Neuronal stem cell (in vitro differentiated cells): ENCODE data around the gene PIBF1.
"Not testable (repeated sequence)": the region's sequence is repeated elsewhere in the genome, so short reads cannot be mapped to it uniquely, and the experiment has no call there.

Source experiments
- DNase-seq: peaks from one replicate; pipeline ENCODE4 v3.0.0-alpha.2; 2013; ENCODE audit warnings: low spot score
- H2AFZ ChIP-seq: one replicate; pipeline ENCODE4 v1.6.1; 2013; ENCODE audit warnings: mild to moderate bottlenecking, low read length, inconsistent platforms
- H2AK5ac ChIP-seq: 2 replicates; pipeline ENCODE4 v1.6.1; 2013; ENCODE audit warnings: low read depth, mild to moderate bottlenecking, inconsistent platforms, low read length, moderate library complexity, mixed read lengths
- H2BK120ac ChIP-seq: 2 replicates; pipeline ENCODE4 v1.6.1; 2013; ENCODE audit warnings: low read depth, mild to moderate bottlenecking, inconsistent platforms, low read length, moderate library complexity, mixed read lengths
- H2BK12ac ChIP-seq: one replicate; pipeline ENCODE4 v1.6.1; 2013; ENCODE audit warnings: low read length, inconsistent platforms
- H2BK15ac ChIP-seq: 2 replicates; pipeline ENCODE4 v1.6.1; 2013; ENCODE audit warnings: mild to moderate bottlenecking, low read length, inconsistent platforms, mixed read lengths
- H2BK5ac ChIP-seq: one replicate; pipeline ENCODE4 v1.6.1; 2013; ENCODE audit warnings: inconsistent platforms, mild to moderate bottlenecking, low read length, moderate library complexity
- H3K14ac ChIP-seq: one replicate; pipeline ENCODE4 v1.6.1; 2013; ENCODE audit warnings: low read length, inconsistent platforms
- H3K18ac ChIP-seq: 2 replicates; pipeline ENCODE4 v1.6.1; 2013; ENCODE audit warnings: low read length, inconsistent platforms
- H3K23ac ChIP-seq: 2 replicates; pipeline ENCODE4 v1.6.1; 2013; ENCODE audit warnings: low read depth, mild to moderate bottlenecking, mixed read lengths, low read length, inconsistent platforms; ENCODE audit not compliant: poor library complexity
- H3K27ac ChIP-seq: replicated peaks from 3 replicates; pipeline ENCODE4 v1.5.1; 2013; ENCODE audit warnings: low read length, inconsistent platforms
- H3K27me3 ChIP-seq, 3 experiments: 2 replicates each; pipeline ENCODE4 v1.6.1; 2013; ENCODE audit warnings: low read length in 3 of 3, mild to moderate bottlenecking in 2 of 3, inconsistent platforms in 1 of 3, low read depth in 1 of 3, mixed read lengths in 1 of 3, moderate library complexity in 1 of 3; ENCODE audit not compliant: control insufficient read depth in 3 of 3, insufficient read depth in 3 of 3
- H3K36me3 ChIP-seq, 2 donors: replicated peaks in 1 of 2; 2 replicates each; pipeline ENCODE4 v1.6.1; 2013; ENCODE audit warnings: low read length in 2 of 2; ENCODE audit not compliant: control insufficient read depth in 2 of 2, insufficient read depth in 2 of 2
- H3K4ac ChIP-seq: 2 replicates; pipeline ENCODE4 v1.6.1; 2013; ENCODE audit warnings: inconsistent platforms, mild to moderate bottlenecking, low read length, moderate library complexity
- H3K4me1 ChIP-seq, 2 donors: 1 replicate in 1 of 2; 2 replicates in 1 of 2; pipeline ENCODE4 v1.6.1; 2013; ENCODE audit warnings: low read length in 2 of 2, low read depth in 1 of 2; ENCODE audit not compliant: control insufficient read depth in 2 of 2, insufficient read depth in 1 of 2
- H3K4me2 ChIP-seq: one replicate; pipeline ENCODE4 v1.6.1; 2013; ENCODE audit warnings: mild to moderate bottlenecking, low read length, inconsistent platforms; ENCODE audit not compliant: insufficient read depth, poor library complexity, severe bottlenecking
- H3K4me3 ChIP-seq, 2 donors: 2 replicates each; pipeline ENCODE4 v1.5.1; 2013; ENCODE audit warnings: low read length in 2 of 2, mild to moderate bottlenecking in 2 of 2, inconsistent platforms in 1 of 2, moderate library complexity in 1 of 2
- H3K79me1 ChIP-seq: one replicate; pipeline ENCODE4 v1.6.1; 2013; ENCODE audit warnings: low read depth, mild to moderate bottlenecking, inconsistent platforms, low read length, moderate library complexity
- H3K9ac ChIP-seq: one replicate; pipeline ENCODE4 v1.6.1; 2013; ENCODE audit warnings: mild to moderate bottlenecking, low read depth, low read length, inconsistent platforms; ENCODE audit not compliant: poor library complexity
- H3K9me3 ChIP-seq, 2 donors: replicated peaks in 1 of 2; 2 replicates each; pipeline versions ENCODE3 to v1.6.1; 2013; ENCODE audit warnings: low read length in 2 of 2, mild to moderate bottlenecking in 2 of 2, inconsistent platforms in 1 of 2, low read depth in 1 of 2, mixed read lengths in 1 of 2, moderate library complexity in 1 of 2; ENCODE audit not compliant: control insufficient read depth in 2 of 2, insufficient read depth in 1 of 2
- H4K8ac ChIP-seq: one replicate; pipeline ENCODE4 v1.6.1; 2013; ENCODE audit warnings: low read depth, mild to moderate bottlenecking, inconsistent platforms, low read length, moderate library complexity
- H4K91ac ChIP-seq: one replicate; pipeline ENCODE4 v1.6.1; 2013; ENCODE audit warnings: low read length, low read depth, mild to moderate bottlenecking, inconsistent platforms; ENCODE audit not compliant: poor library complexity
- WGBS, 2 donors: extraction: QIAGEN DNeasy Blood & Tissue Kit; methylation state at CpG; one replicate each; pipeline ENCODE4 v1.1.7; 2013; ENCODE audit warnings: missing lambda C conversion rate in 2 of 2, mixed read lengths in 1 of 2; ENCODE audit not compliant: insufficient read length in 2 of 2, insufficient replicate concordance in 1 of 2; ENCODE audit errors: extremely low coverage in 2 of 2; 5-methylcytosine and 5-hydroxymethylcytosine counted together

PIBF1 gene

DNA sequence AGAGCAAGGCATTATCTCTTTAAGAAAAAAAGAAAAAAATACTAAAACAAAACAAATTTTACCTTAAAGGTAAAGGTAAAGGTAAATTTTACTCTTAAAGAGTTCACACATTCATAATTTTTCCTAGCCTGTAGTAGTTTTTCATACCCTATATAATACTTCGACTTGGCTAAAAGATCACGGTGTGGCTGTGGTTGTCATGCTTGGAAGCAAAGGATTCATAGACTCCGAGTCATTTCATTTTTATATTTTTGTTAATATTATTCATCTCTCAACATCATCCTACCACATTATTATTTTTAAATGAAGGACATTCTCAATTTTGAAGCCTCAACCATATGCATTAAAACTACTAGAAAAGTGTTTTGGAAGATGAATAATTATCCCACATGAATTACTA is 52.7 kb downstream of the PIBF1 start:
- Histone ChIP-seq H3K4me3 (no peak overlapping the region), H3K27ac (no peak overlapping the region)
- DNase-seq, result no peak

DNA sequence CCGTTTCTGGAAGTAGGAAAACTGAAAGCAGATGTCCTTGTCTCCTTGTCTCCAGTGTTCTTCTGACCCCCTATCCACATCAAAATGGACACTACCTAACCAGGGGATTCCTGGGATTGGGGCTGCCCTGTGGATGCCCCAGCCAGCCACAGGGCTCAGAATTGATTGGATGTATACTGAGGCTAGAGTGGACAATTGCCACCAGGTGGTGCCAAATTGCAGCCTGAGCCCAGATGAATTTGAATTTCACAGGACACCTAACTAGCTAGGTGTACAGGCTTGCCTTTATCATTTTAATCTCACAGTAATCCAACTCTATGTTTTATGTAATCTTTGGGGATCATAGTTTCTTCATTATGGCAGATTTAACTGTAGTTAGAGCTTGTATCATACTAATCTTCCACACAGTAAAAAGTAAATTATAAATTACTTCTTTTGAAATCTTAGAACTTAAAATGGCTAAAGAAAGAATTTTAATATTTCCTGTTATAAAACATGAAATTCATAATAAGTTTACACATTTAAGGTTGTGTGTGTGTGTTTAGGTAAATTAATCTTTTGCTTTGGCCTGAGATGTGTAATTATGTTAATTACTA is 58.0 kb downstream of the PIBF1 start:
- no peak overlapping the region for H4K91ac ChIP-seq
- no peak overlapping the region for H3K23ac ChIP-seq
- no peak overlapping the region for H2BK120ac ChIP-seq
- H3K4me1 ChIP-seq, result no peaks in the 10 kb centered on the region
- H3K9ac ChIP-seq, result no peak overlapping the region
- no peak overlapping the region for H3K4me2 ChIP-seq
- no CpG with 5 or more reads among the region's 1 CpG for WGBS, 2 donors
- peak; percentile 11 for DNase-seq
- no peak overlapping the region for H3K14ac ChIP-seq
- H2BK5ac ChIP-seq, result no peak overlapping the region
- no peaks in the 10 kb centered on the region for H3K27me3 ChIP-seq
- H4K8ac ChIP-seq, result no peak overlapping the region
- H3K36me3 ChIP-seq, result peaks cover 0 to 68% of the 10 kb centered on the region in 2 donors
- no peak overlapping the region for H3K27ac ChIP-seq
- no peak overlapping the region for H3K18ac ChIP-seq
- no peak overlapping the region for H3K4ac ChIP-seq
- no peaks in the 10 kb centered on the region for H3K79me1 ChIP-seq
- H2AFZ ChIP-seq, result no peak overlapping the region
- no peak overlapping the region for H2AK5ac ChIP-seq
- no peaks in the 10 kb centered on the region for H3K9me3 ChIP-seq
- H3K4me3 ChIP-seq, result no peak overlapping the region
- no peak overlapping the region for H2BK12ac ChIP-seq
- no peak overlapping the region for H2BK15ac ChIP-seq

More for the DNA sequence above, 52.7 kb downstream of the PIBF1 start:
- H2AK5ac ChIP-seq, result no peak overlapping the region
- H3K4me2 ChIP-seq, result no peak overlapping the region
- H2BK120ac ChIP-seq, result no peak overlapping the region
- H4K91ac ChIP-seq, result no peak overlapping the region
- no peak overlapping the region for H2BK5ac ChIP-seq
- H2BK15ac ChIP-seq, result no peak overlapping the region
- H3K27me3 ChIP-seq, result no peaks in the 10 kb centered on the region
- H2AFZ ChIP-seq, result no peak overlapping the region
- H3K23ac ChIP-seq, result no peak overlapping the region
- peaks cover 0 to 3% of the 10 kb centered on the region in 2 donors for H3K9me3 ChIP-seq
- no peak overlapping the region for H3K9ac ChIP-seq
- peaks cover 0 to 61% of the 10 kb centered on the region in 2 donors for H3K36me3 ChIP-seq
- no peak overlapping the region for H4K8ac ChIP-seq
- H3K14ac ChIP-seq, result no peak overlapping the region
- no peak overlapping the region for H3K4ac ChIP-seq
- no peak overlapping the region for H3K18ac ChIP-seq
- H2BK12ac ChIP-seq, result no peak overlapping the region
- WGBS, 2 donors, result no CpG with 5 or more reads among the region's 3 CpGs
- no peaks in the 10 kb centered on the region for H3K4me1 ChIP-seq
- H3K79me1 ChIP-seq, result no peaks in the 10 kb centered on the region

DNA sequence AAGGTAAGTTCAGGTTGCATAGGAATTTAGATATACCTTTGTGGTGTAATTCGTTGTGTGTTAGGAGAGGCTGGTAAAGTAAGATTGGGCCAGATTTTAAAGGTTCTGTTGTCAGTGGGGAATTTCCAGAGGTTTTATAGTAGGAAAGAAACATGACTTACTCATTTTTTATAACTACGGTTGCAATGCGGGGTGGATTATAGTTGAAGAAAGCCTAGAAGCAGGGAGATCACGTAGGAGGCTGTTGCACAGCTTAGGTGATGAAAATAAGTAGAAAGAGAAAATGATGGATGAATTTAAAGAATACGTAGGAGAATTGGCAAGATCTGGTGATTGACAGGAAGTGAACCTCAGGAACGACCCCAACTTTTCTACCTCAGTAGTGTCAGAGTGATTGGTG is 61.1 kb downstream of the PIBF1 start:
- Histone ChIP-seq H3K14ac (no peak overlapping the region), H3K4me3 (no peak overlapping the region), H3K79me1 (no peaks in the 10 kb centered on the region), H2BK120ac (no peak overlapping the region), H3K4me2 (no peak overlapping the region), H3K4me1 (no peaks in the 10 kb centered on the region), H3K36me3 (peaks cover 2 to 65% of the 10 kb centered on the region in 2 donors), H4K91ac (no peak overlapping the region), H3K27me3 (no peaks in the 10 kb centered on the region), H2BK12ac (no peak overlapping the region), H4K8ac (no peak overlapping the region), H3K18ac (no peak overlapping the region), H2BK5ac (no peak overlapping the region), H3K4ac (no peak overlapping the region), H3K23ac (no peak overlapping the region), H3K27ac (no peak overlapping the region), H2AFZ (no peak overlapping the region), H2BK15ac (no peak overlapping the region), H3K9me3 (no peaks in the 10 kb centered on the region), H2AK5ac (no peak overlapping the region), H3K9ac (no peak overlapping the region)
- no peak for DNase-seq
- 100% methylated on average over 1 of the region's 6 CpGs for WGBS, 2 donors

DNA sequence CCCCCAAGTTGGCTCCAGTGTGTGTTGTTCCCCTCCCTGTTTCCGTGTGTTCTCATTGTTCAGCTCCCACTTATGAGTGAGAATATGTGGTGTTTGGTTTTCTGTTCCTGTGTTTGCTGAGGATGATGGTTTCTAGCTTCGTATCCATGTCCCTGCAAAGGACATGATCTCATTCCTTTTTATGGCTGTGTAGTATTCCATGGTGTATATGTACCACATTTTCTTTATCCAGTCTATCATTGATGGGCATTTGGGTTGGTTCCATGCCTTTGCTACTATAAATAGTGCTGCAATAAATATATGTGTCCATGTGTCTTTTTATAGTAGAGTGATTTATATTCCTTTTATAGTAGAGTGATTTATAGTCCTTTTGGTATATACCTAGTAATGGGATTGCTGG is 63.2 kb downstream of the PIBF1 start:
- H2AK5ac ChIP-seq, H3K79me1 ChIP-seq, H3K23ac ChIP-seq, H3K4me3 ChIP-seq, DNase-seq, H2BK12ac ChIP-seq, H3K18ac ChIP-seq, H3K4me1 ChIP-seq, H3K14ac ChIP-seq, H3K9ac ChIP-seq, H3K27ac ChIP-seq, H4K91ac ChIP-seq, H3K27me3 ChIP-seq, H2BK15ac ChIP-seq, H4K8ac ChIP-seq, H2AFZ ChIP-seq, H2BK5ac ChIP-seq, H2BK120ac ChIP-seq, H3K4me2 ChIP-seq, H3K9me3 ChIP-seq, H3K4ac ChIP-seq: not testable (repeated sequence)
- peaks cover 2 to 74% of the 10 kb centered on the region in 2 donors for H3K36me3 ChIP-seq
- no CpG with 5 or more reads among the region's 2 CpGs for WGBS, 2 donors
